ENCODE measurements around the gene ERC2.

DNA sequence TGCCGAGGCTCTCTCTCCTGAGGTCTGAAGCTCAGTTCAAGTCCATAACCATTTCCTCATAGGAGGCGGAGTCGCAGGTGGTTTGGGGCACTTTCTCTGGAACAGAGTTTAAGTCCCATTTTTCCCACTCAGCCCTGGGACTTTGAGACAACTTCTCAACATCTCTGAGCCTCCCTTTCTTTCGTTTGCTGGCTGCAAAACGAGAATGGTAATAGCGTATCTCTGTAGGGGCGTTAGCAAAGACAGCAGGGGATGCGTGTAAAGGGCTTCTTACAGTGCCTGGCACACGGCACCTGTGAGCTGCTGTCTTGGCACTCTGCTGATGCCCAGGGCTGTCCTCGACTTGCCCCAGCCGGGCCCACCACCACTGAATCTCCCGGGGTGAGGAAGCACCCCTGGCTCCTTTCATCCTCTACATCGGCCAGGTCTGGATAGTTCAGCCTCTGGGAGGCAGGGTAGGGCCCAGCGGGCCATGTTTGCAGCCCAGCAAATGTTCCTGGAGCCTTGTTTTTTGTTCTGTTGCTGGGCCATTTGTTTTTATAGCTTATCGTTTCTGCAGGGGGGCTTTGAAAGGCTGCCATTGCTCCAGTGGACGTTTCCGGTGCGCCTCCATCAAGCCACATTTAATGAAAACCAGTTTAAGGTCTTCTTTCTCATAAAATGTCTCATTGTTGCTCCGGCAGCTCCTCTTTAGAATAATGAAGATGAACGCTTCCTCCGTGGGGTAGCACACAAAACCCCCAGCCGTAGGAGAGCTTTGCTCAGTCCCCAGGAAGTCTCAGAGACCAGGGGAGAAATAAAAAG lies 921.2 kb downstream of the ERC2 start:
- no peak for TF ChIP-seq CTCF (IDR thresholded peaks at IDR 0.05)
- TF ChIP-seq POLR2A (IDR thresholded peaks at IDR 0.05), result no peak
